Measurements from ENCODE around the gene MEG3. TPM values are rescaled to one million over a fixed set of nuclear protein-coding genes. Genes with fewer than 3 reads are reported as not detected.
"Not testable (repeated sequence)": the region's sequence is repeated elsewhere in the genome, so short reads cannot be mapped to it uniquely, and the experiment has no call there.

Gene MEG3
- total RNA-seq, 4 donors from 2014 or later: 101 to 177 (median 167) TPM

GRCh38 chr14:100818221-100818699 is 7.7 kb upstream of the MEG3 start:
- no peak for DNase-seq (ENCODE audit: low spot score in 2 of 2)
- Histone ChIP-seq H3K27me3 (no peaks in the 10 kb centered on the region), H3K9me3 (no peaks in the 10 kb centered on the region), H3K27ac (no peak overlapping the region), H3K4me3 (no peak overlapping the region), H3K36me3 (no peaks in the 10 kb centered on the region), H3K4me1 (no peaks in the 10 kb centered on the region)
- WGBS, 2 donors: 54 to 69% methylated on average over 3 of the region's 3 CpGs
- TF ChIP-seq EP300 (IDR thresholded peaks at IDR 0.05) (no peak), POLR2A (IDR thresholded peaks at IDR 0.05) (no peak)

- not testable (repeated sequence) for H3K4me1 ChIP-seq; H3K36me3 ChIP-seq; H3K4me3 ChIP-seq; H3K27ac ChIP-seq; DNase-seq (ENCODE audit: low spot score in 2 of 2); H3K9me3 ChIP-seq; H3K27me3 ChIP-seq
- 93 to 95% methylated on average over 10 of the region's 10 CpGs for WGBS, 2 donors
Measured at GRCh38 chr14:100818923-100819322, 7.0 kb upstream of the MEG3 start.

- no peak for DNase-seq (ENCODE audit: low spot score in 2 of 2)
- no peaks in the 10 kb centered on the region for H3K4me1 ChIP-seq
- no peaks in the 10 kb centered on the region for H3K36me3 ChIP-seq
- H3K4me3 ChIP-seq: no peak overlapping the region
- TF ChIP-seq POLR2A (IDR thresholded peaks at IDR 0.05) (no peak), CTCF (IDR thresholded peaks at IDR 0.05) (no peak), EP300 (IDR thresholded peaks at IDR 0.05) (no peak)
- no peaks in the 10 kb centered on the region for H3K9me3 ChIP-seq
- no peak overlapping the region for H3K27ac ChIP-seq
- WGBS, 2 donors: 100% methylated on average over 1 of the region's 1 CpG
- no peaks in the 10 kb centered on the region for H3K27me3 ChIP-seq
Measured at GRCh38 chr14:100819453-100819828, 6.5 kb upstream of the MEG3 start.

- Histone ChIP-seq H3K27me3 (no peaks in the 10 kb centered on the region), H3K27ac (no peak overlapping the region), H3K9me3 (no peaks in the 10 kb centered on the region), H3K4me3 (no peak overlapping the region), H3K4me1 (no peaks in the 10 kb centered on the region), H3K36me3 (no peaks in the 10 kb centered on the region)
- TF ChIP-seq EP300 (IDR thresholded peaks at IDR 0.05) (no peak), POLR2A (IDR thresholded peaks at IDR 0.05) (no peak), CTCF (IDR thresholded peaks at IDR 0.05) (no peak)
- 95 to 96% methylated on average over 22 of the region's 22 CpGs for WGBS, 2 donors
- DNase-seq (ENCODE audit: low spot score in 2 of 2): no peak
Measured at GRCh38 chr14:100819829-100820475, 6.0 kb upstream of the MEG3 start.

GRCh38 chr14:100820957-100821356 is 5.0 kb upstream of the MEG3 start:
- Histone ChIP-seq H3K9me3 (peaks cover 0 to 4% (median 0%) of the 10 kb centered on the region in 4 donors), H3K27ac (no peak overlapping the region), H3K27me3 (peaks cover 0 to under 1% of the 10 kb centered on the region in 2 donors), H3K36me3 (no peaks in the 10 kb centered on the region), H3K4me3 (no peak overlapping the region), H3K4me1 (no peaks in the 10 kb centered on the region)
- WGBS, 2 donors: 43 to 45% methylated on average over 4 of the region's 4 CpGs
- DNase-seq (ENCODE audit: low spot score in 2 of 2): no peak
- TF ChIP-seq CTCF (IDR thresholded peaks at IDR 0.05) (no peak), POLR2A (IDR thresholded peaks at IDR 0.05) (no peak), EP300 (IDR thresholded peaks at IDR 0.05) (no peak)

GRCh38 chr14:100822013-100822412 is 3.9 kb upstream of the MEG3 start:
- peaks cover 0 to 11% (median 0%) of the 10 kb centered on the region in 4 donors for H3K9me3 ChIP-seq
- H3K27me3 ChIP-seq: peaks cover 0 to 11% of the 10 kb centered on the region in 2 donors
- H3K36me3 ChIP-seq: no peaks in the 10 kb centered on the region
- no peak overlapping the region for H3K4me3 ChIP-seq
- no peak for DNase-seq (ENCODE audit: low spot score in 2 of 2)
- H3K27ac ChIP-seq: no peak overlapping the region
- TF ChIP-seq EP300 (IDR thresholded peaks at IDR 0.05): no peak
- 85 to 86% methylated on average over 7 of the region's 7 CpGs for WGBS, 2 donors
- no peaks in the 10 kb centered on the region for H3K4me1 ChIP-seq

All from tibial nerve (tissue), 4 donors.